ENCODE measurements around the gene CHD3. TPM values are rescaled to one million over a fixed set of nuclear protein-coding genes. Genes with fewer than 3 reads are reported as not detected.
A peak's percentile ranks its signal among the peaks of the same experiment; 100 is the strongest.

The CHD3 gene
- total and polyA plus RNA-seq, 2 donors from 2014 or later = 41.5 to 94.6 TPM

DNA sequence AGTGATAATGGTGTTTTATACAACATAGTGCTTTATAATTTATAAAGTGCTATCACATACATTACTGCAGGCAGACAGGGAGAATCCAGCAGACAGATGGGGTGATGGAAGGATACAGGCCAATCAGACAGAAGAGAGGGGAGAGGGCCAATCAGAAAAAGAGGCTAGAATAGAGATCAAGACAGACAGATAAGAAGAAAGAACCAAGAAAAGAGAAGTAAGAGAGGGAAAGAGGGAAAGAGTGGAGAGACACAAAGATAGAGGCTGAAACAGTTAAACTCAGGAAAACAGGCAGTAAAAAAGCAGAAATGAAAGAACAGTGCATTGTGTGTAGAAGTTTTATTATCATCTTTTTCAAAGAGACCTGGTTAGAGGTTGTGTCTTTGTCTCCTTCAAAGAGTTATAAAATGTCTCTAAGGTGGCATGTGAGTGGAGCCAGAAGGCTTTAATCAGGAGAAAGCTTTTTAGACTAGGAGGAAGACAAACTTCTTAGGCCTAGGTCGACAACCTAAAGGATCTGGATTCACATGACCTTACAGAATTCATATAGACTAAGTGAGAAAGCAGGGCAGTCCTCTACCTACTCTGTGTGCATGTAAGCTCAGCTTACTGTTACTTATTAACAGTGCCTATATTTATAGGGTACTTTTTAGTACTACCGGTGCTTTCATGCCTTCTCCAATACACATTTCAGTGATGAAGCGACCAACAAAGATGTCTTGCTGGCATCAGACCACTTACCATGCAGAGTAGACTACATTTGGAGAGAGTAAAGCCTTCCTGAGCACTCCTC is 8.3 kb upstream of the CHD3 start:
- no peaks in the 10 kb centered on the region for H3K27me3 ChIP-seq (ENCODE audit: control insufficient read depth, insufficient read depth, low read length)
- DNase-seq = no peak
- H3K4me3 ChIP-seq (ENCODE audit: low read length in 3 of 3) = no peak overlapping the region
- H3K4me1 ChIP-seq (ENCODE audit: control insufficient read depth in 2 of 3, insufficient read depth in 2 of 3, low read depth in 1 of 3, low read length in 3 of 3) = peaks cover 0 to 8% (median 6%) of the 10 kb centered on the region in 3 donors
- H3K9me3 ChIP-seq (ENCODE audit: control insufficient read depth in 2 of 3, insufficient read depth in 1 of 3, low read length in 3 of 3) = no peaks in the 10 kb centered on the region
- TF ChIP-seq, protein P1, sequence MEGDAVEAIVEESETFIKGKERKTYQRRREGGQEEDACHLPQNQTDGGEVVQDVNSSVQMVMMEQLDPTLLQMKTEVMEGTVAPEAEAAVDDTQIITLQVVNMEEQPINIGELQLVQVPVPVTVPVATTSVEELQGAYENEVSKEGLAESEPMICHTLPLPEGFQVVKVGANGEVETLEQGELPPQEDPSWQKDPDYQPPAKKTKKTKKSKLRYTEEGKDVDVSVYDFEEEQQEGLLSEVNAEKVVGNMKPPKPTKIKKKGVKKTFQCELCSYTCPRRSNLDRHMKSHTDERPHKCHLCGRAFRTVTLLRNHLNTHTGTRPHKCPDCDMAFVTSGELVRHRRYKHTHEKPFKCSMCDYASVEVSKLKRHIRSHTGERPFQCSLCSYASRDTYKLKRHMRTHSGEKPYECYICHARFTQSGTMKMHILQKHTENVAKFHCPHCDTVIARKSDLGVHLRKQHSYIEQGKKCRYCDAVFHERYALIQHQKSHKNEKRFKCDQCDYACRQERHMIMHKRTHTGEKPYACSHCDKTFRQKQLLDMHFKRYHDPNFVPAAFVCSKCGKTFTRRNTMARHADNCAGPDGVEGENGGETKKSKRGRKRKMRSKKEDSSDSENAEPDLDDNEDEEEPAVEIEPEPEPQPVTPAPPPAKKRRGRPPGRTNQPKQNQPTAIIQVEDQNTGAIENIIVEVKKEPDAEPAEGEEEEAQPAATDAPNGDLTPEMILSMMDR (IDR thresholded peaks at IDR 0.05; ENCODE audit: borderline replicate concordance, extremely low read depth, insufficient read depth) = no peak
- intact Hi-C loops (cut with DNase I) = no loop called here
- peaks cover 0 to 9% (median 6%) of the 10 kb centered on the region in 3 donors for H3K36me3 ChIP-seq (ENCODE audit: control insufficient read depth in 2 of 3, insufficient read depth in 3 of 3, low read length in 3 of 3)
- no peak overlapping the region for H3K27ac ChIP-seq (ENCODE audit: low read depth in 2 of 2, low read length in 2 of 2)
- no peak for FAIRE-seq
- H3K9ac ChIP-seq (ENCODE audit: low read length in 3 of 3) = no peak overlapping the region

DNA sequence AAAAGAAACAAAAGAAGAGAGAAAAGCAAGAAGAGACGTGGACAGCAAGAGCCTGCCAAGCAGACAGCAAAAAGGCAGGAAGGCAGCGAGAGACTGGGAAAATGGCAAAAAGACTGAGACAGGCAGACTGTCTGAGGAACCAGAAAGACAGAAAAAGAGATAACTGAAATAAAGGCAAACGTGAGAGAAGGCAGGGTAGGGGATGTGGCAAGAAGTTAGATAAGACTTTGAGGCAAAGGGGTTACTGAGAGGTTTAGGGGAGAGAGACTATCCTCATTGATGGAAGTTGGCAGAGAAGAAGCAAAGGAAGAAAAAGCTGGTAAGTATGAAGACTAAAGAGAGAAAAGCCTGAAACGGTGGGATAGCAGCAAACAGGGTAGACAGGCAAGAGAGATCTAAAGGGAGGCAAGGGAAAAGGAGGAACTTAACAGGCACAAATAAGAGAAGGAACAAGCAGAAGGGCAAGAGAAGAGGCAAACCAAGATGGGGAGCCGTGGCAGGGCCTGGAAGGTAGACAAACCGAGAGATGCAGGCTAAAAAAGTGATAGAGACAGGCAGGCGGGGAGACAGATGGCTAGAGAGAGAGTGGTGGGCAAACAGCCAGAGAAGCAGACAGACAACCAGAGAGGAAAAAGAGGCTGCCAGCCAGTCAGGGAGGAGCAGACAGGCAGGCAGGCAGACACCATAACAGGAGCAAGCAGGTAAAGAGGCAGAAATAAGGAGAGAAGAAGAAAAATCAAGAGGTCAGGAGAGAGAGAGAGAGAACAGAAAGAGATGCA is 7.1 kb upstream of the CHD3 start:
- Histone ChIP-seq H3K9ac (ENCODE audit: low read length in 3 of 3) (peak overlapping the region in 1 of 3 donors; percentile 24), H3K36me3 (ENCODE audit: control insufficient read depth in 2 of 3, insufficient read depth in 3 of 3, low read length in 3 of 3) (peaks cover 0 to 9% (median 2%) of the 10 kb centered on the region in 3 donors), H3K4me1 (ENCODE audit: control insufficient read depth in 2 of 3, insufficient read depth in 2 of 3, low read depth in 1 of 3, low read length in 3 of 3) (peaks cover 0 to 10% (median 6%) of the 10 kb centered on the region in 3 donors), H3K27me3 (ENCODE audit: control insufficient read depth, insufficient read depth, low read length) (no peaks in the 10 kb centered on the region), H3K9me3 (ENCODE audit: control insufficient read depth in 2 of 3, insufficient read depth in 1 of 3, low read length in 3 of 3) (no peaks in the 10 kb centered on the region), H3K27ac (ENCODE audit: low read depth in 2 of 2, low read length in 2 of 2) (peak overlapping the region in 1 of 2 donors; percentile 27), H3K4me3 (ENCODE audit: low read length in 3 of 3) (no peak overlapping the region)
- TF ChIP-seq, protein P1 (IDR thresholded peaks at IDR 0.05; ENCODE audit: borderline replicate concordance, extremely low read depth, insufficient read depth) = no peak
- FAIRE-seq = no peak
- DNase-seq = peak in 1 of 5 donors; percentile 23
- intact Hi-C loops (cut with DNase I) = no loop called here

DNA sequence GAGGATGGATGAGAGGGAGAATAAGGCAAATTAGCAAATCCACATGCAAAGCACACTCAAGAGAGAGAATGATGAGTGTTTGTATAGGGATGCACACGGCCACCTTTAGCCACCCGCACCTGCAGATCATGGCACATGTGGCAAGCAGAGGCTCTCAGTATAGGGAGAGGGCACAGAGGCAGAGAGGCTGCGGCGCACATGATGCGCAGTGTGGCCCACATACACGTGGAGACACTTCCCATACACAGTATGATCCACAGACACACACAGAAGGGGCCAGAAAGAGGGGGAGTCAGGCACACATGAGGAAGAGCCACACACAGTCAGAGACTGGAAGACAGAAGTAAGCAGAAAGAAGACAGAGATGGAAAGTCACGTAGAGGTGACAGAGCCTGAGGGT is 6.5 kb upstream of the CHD3 start:
- peak overlapping the region in 2 of 3 donors; percentile 24 to 38 for H3K9ac ChIP-seq (ENCODE audit: low read length in 3 of 3)
- peak in 1 of 5 donors; percentile 21 for DNase-seq
- H3K27ac ChIP-seq (ENCODE audit: low read depth in 2 of 2, low read length in 2 of 2) = peak overlapping the region; percentile 27 to 59
- TF ChIP-seq, protein P1 (IDR thresholded peaks at IDR 0.05; ENCODE audit: borderline replicate concordance, extremely low read depth, insufficient read depth) = no peak
- FAIRE-seq = no peak
- peaks cover 0 to 9% (median 2%) of the 10 kb centered on the region in 3 donors for H3K36me3 ChIP-seq (ENCODE audit: control insufficient read depth in 2 of 3, insufficient read depth in 3 of 3, low read length in 3 of 3)
- no peak overlapping the region for H3K4me3 ChIP-seq (ENCODE audit: low read length in 3 of 3)
- H3K4me1 ChIP-seq (ENCODE audit: control insufficient read depth in 2 of 3, insufficient read depth in 2 of 3, low read depth in 1 of 3, low read length in 3 of 3) = peaks cover 0 to 10% (median 6%) of the 10 kb centered on the region in 3 donors
- H3K27me3 ChIP-seq (ENCODE audit: control insufficient read depth, insufficient read depth, low read length) = no peaks in the 10 kb centered on the region
- no peaks in the 10 kb centered on the region for H3K9me3 ChIP-seq (ENCODE audit: control insufficient read depth in 2 of 3, insufficient read depth in 1 of 3, low read length in 3 of 3)
- intact Hi-C loops (cut with DNase I) = no loop called here
